GM21360 (cell line): ENCODE measurements around the gene GNPNAT1.
"Not testable (repeated sequence)": the region's sequence is repeated elsewhere in the genome, so short reads cannot be mapped to it uniquely, and the experiment has no call there.

Source experiments
- ATAC-seq: cut with Tn5 transposase; IDR thresholded peaks from one replicate; pipeline ENCODE4 v1.9.1; 2021; ENCODE audit warnings: mild to moderate bottlenecking, moderate library complexity; ENCODE audit not compliant: unreplicated experiment

Gene GNPNAT1

GRCh38 chr14:52790011-52790755 lies 1.2 kb downstream of the GNPNAT1 start:
- no peak for ATAC-seq

- no peak for ATAC-seq
Measured at GRCh38 chr14:52789118-52789517, 2.3 kb downstream of the GNPNAT1 start.

DNA sequence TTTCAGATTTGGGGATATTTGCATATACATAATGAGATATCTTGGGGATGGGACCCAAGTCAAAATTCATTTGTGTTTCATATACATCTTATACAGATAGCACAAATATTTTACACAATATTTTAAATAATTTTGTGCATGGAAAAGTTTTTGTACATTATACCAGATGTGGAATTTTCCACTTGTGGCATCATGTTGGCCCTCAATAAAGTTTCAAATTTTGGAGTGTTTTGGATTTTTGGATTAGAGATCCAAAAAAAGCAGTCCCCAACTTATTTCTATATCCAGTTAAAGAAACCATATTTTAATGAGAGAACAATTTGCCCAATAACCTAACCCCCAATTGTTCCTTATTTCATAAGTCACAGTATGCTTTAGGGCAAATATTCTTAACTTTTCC lies 4.5 kb downstream of the GNPNAT1 start:
- ATAC-seq: no peak

- no peak for ATAC-seq
Measured at GRCh38 chr14:52783206-52783605, 8.2 kb downstream of the GNPNAT1 start.

DNA sequence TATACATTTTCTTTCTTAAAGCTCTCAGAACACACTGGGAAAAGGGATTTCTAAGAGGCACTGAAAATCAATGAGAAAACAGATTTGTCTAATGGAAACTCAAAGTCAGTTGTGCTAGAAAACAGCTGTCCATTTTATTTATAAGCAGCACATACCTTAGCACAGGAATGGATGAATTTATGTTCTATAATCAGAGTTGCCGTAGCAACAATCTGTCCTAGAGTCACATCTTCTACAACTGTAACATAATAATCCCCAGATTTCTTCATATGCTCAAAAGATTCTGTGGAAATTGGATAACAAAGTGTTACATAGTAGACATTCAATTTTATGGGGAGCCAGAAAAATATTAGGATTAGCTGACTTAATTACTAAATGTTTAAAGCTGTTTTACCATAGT lies 9.8 kb downstream of the GNPNAT1 start:
- ATAC-seq: no peak

DNA sequence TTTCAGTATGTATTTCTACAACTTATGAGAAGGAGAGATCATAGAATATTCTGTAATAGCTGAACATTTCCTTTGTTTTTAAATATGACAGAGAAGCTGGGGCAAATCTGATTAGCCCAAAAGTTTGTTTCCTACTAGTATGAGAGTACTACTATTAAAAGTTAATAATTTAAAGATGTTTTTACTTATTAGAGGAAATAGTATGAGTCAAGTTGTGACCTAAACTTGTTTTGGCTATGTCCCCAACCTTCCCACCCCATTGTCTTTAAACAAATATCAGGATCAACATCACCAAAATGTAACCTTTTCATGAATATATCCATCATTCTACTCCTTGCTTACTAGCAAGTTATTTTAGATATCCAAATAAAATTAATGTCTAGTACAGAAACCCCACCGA lies 10.5 kb downstream of the GNPNAT1 start:
- no peak for ATAC-seq

DNA sequence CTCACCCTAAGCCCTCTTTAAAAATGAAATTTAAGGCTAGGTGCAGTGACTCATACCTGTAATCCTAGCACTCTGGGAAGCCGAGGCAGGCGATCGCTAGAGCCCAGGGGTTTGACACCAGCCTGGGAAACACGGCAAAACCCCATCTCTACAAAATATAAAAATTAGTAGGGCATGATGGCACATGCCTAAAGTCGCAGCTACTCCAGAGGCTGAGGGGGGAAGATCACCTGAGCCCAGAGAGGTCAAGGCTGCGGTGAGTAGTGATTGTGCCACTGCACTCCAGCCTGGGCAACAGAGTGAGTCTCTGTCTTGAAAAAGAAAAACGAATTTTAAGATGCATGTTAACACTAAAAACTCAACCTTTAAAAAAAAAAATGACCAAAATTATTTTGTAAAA lies 12.7 kb downstream of the GNPNAT1 start:
- no peak for ATAC-seq

DNA sequence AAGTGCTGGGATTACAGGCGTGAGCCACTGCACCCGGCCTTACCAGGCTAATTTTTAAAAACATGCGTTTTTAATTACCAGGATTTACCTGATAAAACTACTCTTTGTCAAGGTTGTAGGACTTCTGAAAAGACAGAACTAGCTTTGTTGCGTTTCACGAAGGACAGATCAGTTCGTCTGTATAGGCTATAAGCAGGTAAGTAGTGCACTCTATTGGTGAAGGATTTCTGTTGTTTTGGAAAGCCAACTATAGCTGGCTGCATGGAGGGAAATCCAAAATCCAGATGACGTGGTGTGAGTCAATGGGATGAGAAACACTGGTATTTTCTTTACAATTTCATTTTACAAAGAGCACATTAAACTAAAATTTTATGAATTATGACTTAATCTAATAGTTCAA lies 14.6 kb downstream of the GNPNAT1 start:
- no peak for ATAC-seq

- ATAC-seq: no peak
Measured at GRCh38 chr14:52769887-52770286, 21.5 kb downstream of the GNPNAT1 start.

DNA sequence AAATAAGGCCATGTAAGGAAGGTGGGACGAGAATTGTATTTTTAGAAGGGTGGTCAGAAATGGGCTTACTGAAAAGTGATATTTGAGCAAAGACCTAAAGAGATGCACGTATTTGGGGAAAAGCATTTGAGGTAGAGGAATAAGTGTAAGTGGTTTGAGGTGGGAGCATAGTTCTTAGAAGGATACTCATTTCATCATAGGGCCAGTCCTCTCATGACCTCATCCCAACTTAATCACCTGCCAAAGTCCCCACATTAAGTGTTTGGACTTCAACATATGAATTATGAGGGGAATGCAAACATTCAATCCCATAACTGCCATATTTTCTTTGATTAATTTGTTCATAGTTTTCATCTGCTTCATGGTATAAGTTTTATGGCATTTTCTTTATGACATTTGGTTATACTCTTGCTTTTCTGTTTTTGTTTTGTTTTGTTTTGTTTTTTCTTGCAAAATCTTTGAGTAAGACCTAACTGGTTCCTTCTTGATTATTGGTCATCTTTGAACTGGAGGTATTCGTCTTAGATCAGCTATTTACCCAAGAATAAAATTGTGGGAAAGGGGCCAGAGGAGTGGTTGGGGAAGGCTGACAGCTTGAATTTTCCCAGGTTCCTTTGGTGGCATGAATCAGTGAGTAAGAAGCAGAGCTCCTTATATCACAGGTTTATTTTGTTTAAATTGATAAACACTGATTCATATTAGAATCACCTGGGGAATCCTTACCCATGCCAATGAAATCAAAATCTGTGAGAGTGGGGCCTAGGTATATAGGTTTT lies 24.2 kb downstream of the GNPNAT1 start:
- no peak for ATAC-seq

DNA sequence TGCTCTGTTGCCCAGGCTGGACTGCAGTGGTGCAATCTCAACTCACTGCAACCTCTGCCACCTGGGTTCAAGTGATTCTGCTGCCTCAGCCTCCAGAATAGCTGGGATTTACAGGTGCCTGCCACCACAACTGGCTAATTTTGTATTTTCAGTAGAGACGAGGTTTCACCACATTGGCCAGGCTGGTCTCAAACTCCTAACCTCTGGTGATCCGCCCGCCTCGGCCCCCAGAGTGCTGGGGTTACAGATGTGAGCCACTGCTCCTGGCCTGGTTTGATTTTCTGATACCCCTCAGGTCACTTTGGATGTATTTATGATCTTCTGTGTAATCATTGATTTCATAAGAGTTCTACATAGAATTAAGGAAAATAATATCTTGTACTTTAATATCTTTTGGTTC lies 28.5 kb downstream of the GNPNAT1 start:
- not testable (repeated sequence) for ATAC-seq

- ATAC-seq: no peak
Measured at GRCh38 chr14:52759145-52759544, 32.3 kb downstream of the GNPNAT1 start.

DNA sequence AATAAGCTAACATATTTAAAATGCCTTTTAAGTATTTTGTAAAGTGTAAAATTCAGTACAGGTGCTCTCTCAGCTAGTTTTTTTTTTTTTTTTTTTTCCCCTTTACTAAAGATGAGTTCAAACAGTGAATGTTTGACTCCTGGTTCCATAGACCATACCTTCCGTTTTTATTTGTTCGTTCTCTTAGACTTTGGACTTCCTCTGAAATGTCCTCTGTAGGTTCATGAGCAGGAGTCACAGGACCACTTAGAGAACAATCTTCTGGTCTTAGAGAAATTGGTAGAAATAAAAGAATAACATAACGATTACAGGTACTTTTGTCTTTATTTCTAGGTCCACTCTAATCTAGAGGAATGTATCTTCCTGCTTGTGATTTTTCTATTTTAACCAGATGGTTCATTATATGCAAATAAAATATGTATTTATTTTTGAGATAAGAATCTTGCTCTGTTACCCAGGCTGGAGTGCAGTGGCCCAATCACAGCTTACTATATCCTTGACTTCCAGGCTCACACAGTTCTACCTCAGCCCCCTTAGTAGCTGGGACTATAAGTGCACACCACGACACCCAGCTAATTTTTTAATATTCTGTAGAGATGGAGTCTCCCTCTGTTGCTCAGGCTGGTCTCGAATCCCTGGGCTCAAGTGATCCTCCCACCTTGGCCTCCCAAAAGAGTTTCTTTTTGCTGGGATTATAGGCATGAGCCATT lies 35.6 kb downstream of the GNPNAT1 start:
- ATAC-seq: no peak

GRCh38 chr14:52748647-52749292 lies 42.6 kb downstream of the GNPNAT1 start:
- ATAC-seq: no peak

GRCh38 chr14:52741865-52742264 lies 49.5 kb downstream of the GNPNAT1 start:
- no peak for ATAC-seq

DNA sequence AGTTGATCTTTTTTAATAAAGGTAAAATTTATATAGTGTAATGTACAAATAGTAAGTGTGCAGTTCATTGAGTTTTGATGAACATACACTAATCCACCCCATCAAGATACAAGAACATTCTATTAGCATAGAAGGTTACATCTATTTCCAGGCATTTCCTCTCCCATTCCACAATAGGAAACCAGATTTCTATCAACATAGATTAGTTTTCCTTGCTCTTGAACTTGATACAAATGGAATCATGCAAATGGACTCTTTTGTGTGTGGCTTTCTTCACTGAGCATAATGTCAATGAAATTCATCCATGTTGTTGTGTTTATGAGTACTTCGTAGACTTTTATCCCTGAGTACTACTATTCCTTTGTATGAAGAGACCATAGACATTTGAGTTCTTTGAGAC lies 50.7 kb downstream of the GNPNAT1 start:
- no peak for ATAC-seq

GRCh38 chr14:52738409-52738808 lies 53.0 kb downstream of the GNPNAT1 start:
- ATAC-seq: no peak

DNA sequence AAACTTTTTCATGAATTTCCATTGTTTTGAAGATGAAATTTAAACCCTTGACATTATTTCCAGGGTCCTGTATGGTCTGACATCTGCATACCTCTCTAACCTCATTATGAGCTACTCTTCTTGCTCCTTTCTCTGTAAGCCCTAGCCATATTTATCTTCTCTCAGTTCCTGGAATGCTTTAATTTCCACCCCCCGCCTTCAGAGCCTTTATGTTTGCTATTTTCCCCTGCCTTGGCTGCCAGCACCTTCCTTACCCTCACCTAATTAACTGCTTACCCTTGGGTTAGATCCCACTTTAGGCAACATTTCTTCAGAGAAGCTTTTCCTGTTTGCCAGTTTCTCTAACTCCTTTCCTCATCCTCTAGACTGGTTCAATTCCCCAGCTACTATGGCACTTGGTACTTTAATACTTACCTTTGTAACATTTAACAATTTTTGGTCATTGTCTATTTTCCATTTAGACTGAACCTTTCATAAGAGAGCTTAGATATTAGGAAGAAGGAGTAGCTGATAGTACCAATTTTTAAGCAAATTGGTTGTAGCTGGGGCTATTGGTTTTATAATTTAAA lies 55.4 kb downstream of the GNPNAT1 start:
- no peak for ATAC-seq

DNA sequence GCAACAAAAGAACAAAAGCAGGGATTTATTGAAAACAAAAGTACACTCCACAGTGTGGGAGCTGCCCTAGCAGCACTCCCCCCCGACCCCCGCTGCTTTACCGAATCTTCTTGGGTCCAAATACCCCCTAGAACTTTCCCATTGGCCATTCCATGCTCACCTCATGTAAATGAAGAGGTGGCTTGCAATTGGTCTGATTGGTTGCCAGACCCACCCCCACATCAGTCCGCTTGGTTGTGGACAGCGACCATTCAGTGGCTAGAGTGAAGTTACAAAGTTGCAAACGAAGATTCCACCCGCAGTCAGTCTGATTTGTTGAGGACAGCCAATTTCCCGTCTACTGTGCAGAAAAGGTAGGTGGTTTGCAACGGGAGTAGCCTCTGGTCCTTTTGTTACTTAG lies 57.6 kb downstream of the GNPNAT1 start:
- no peak for ATAC-seq

DNA sequence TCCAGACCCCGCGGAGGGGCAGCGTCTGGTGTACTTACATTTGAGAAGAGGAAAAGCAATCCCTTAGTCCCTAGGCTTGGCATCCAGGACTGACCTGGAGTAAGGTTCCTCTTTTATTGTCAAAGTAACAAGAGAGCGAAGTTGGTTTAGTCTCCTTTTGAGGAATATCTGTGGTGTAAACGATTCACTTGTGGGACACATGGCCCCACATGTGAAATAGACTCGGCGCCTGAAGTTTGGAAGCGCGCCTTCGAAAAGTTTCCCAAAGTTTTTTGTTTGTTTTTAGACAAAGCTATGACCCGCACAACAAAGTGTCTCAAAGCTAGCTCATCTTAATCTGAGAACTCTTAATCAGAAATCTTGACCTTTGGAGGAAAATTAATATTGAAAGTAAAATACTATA lies 60.7 kb downstream of the GNPNAT1 start:
- ATAC-seq: no peak
